ENCODE data around the gene TMC6. TPM values are rescaled to one million over a fixed set of nuclear protein-coding genes. Genes with fewer than 3 reads are reported as not detected.

TMC6 gene
- total and polyA plus RNA-seq, 2 of the 13 experiments (the other 11 are each of a cell fraction or from before 2014, with no cell fraction given): 48.4 to 99.1 TPM

GRCh38 chr17:78144147-78144719, 15.7 kb upstream of the TMC6 start (continued):
- TF ChIP-seq MLLT10 (CRISPR knock-in tag; IDR thresholded peaks at IDR 0.05) (no peak), U2AF2 (IDR thresholded peaks at IDR 0.05; ENCODE audit: low read depth, low read length) (no peak), PHF8 (CRISPR knock-in tag; IDR thresholded peaks at IDR 0.05) (no peak), PBX2 (CRISPR knock-in tag; IDR thresholded peaks at IDR 0.05) (no peak), TCF7L2 (IDR thresholded peaks at IDR 0.05; ENCODE audit: low read depth, low read length) (no peak), SAFB2 (CRISPR knock-in tag; IDR thresholded peaks at IDR 0.05; ENCODE audit: borderline replicate concordance, low read depth) (peak; percentile 38; the same call in 1 of the 2 replicates), RFXANK (CRISPR knock-in tag; IDR thresholded peaks at IDR 0.05) (no peak), ZNF605 (CRISPR knock-in tag; IDR thresholded peaks at IDR 0.05) (peak; percentile 59; the same call in 1 of the 2 replicates), GATAD2A (CRISPR knock-in tag; IDR thresholded peaks at IDR 0.05) (peak; percentile 23; the same call in 1 of the 2 replicates), ZNF737 (CRISPR knock-in tag; IDR thresholded peaks at IDR 0.05; ENCODE audit: borderline replicate concordance) (no peak), ZNF121 (CRISPR knock-in tag; IDR thresholded peaks at IDR 0.05) (no peak), ZNF678 (CRISPR knock-in tag; IDR thresholded peaks at IDR 0.05) (no peak), JUN (CRISPR knock-in tag; IDR thresholded peaks at IDR 0.05) (no peak), SP5 (CRISPR knock-in tag; IDR thresholded peaks at IDR 0.05; ENCODE audit: borderline replicate concordance, low read depth) (peak; percentile 10; the same call in 1 of the 2 replicates), MYC (CRISPR knock-in tag; IDR thresholded peaks at IDR 0.05; ENCODE audit: borderline replicate concordance) (peak; percentile 47; the same call in 1 of the 2 replicates), KLF16 (CRISPR knock-in tag; IDR thresholded peaks at IDR 0.05) (no peak; a peak in 1 of 4 replicates), NR2F6 (IDR thresholded peaks at IDR 0.05) (peak; percentile 82), NR2F6 (CRISPR knock-in tag; IDR thresholded peaks at IDR 0.05) (peak; percentile 67), HNF4A (CRISPR knock-in tag; IDR thresholded peaks at IDR 0.05) (0 out of 2 replicates have a peak, but pooled peaks have one; percentile 17), ZSCAN30 (CRISPR knock-in tag; IDR thresholded peaks at IDR 0.05) (no peak), NFYC (CRISPR knock-in tag; IDR thresholded peaks at IDR 0.05) (no peak), TMF1 (CRISPR knock-in tag; IDR thresholded peaks at IDR 0.05; ENCODE audit: low read depth) (0 out of 2 replicates have a peak, but pooled peaks have one; percentile 11), SP140L (CRISPR knock-in tag; IDR thresholded peaks at IDR 0.05; ENCODE audit: borderline replicate concordance) (no peak), ZNF496 (CRISPR knock-in tag; IDR thresholded peaks at IDR 0.05; ENCODE audit: insufficient replicate concordance) (no peak), ARNT (IDR thresholded peaks at IDR 0.05) (no peak), ZSCAN31 (CRISPR knock-in tag; IDR thresholded peaks at IDR 0.05; ENCODE audit: low read depth) (no peak), TIGD3 (CRISPR knock-in tag; IDR thresholded peaks at IDR 0.05; ENCODE audit: borderline replicate concordance) (no peak)
- TF ChIP-seq, protein P1, sequence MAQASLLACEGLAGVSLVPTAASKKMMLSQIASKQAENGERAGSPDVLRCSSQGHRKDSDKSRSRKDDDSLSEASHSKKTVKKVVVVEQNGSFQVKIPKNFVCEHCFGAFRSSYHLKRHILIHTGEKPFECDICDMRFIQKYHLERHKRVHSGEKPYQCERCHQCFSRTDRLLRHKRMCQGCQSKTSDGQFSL (CRISPR knock-in tag; IDR thresholded peaks at IDR 0.05): no peak
- TF ChIP-seq, protein P2, sequence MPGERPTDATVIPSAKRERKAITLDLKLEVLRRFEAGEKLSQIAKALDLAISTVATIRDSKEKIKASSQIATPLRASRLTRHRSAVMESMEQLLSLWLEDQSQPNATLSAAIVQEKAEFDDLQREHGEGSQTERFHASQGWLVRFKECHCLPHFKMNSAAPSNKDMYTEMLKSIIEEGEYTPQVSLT (CRISPR knock-in tag; IDR thresholded peaks at IDR 0.05; ENCODE audit: borderline replicate concordance, low read depth): no peak
- TF ChIP-seq, protein P3, sequence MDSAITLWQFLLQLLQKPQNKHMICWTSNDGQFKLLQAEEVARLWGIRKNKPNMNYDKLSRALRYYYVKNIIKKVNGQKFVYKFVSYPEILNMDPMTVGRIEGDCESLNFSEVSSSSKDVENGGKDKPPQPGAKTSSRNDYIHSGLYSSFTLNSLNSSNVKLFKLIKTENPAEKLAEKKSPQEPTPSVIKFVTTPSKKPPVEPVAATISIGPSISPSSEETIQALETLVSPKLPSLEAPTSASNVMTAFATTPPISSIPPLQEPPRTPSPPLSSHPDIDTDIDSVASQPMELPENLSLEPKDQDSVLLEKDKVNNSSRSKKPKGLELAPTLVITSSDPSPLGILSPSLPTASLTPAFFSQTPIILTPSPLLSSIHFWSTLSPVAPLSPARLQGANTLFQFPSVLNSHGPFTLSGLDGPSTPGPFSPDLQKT (CRISPR knock-in tag; IDR thresholded peaks at IDR 0.05; ENCODE audit: borderline replicate concordance): no peak

Data from HepG2 (cell line).